Glutamatergic neuron (in vitro differentiated cells): ENCODE measurements around the gene PRDM16. TPM values are rescaled to one million over a fixed set of nuclear protein-coding genes. Genes with fewer than 3 reads are reported as not detected.

Experiments
- DNase-seq: peaks from one replicate; pipeline ENCODE4 v3.0.0; 2022
- H3K27ac Mint-ChIP-seq: one replicate; pipeline ENCODE4 v1.8.0; 2020; ENCODE audit warnings: mild to moderate bottlenecking, mixed read lengths, inconsistent platforms; ENCODE audit not compliant: unreplicated experiment
- H3K27me3 Mint-ChIP-seq: one replicate; pipeline ENCODE4 v1.8.0; 2020; ENCODE audit warnings: mild to moderate bottlenecking, moderate library complexity, mixed read lengths, inconsistent platforms; ENCODE audit not compliant: unreplicated experiment
- H3K36me3 Mint-ChIP-seq: one replicate; pipeline ENCODE4 v1.8.0; 2020; ENCODE audit warnings: mild to moderate bottlenecking, mixed read lengths, inconsistent platforms; ENCODE audit not compliant: unreplicated experiment
- H3K4me1 Mint-ChIP-seq: one replicate; pipeline ENCODE4 v1.8.0; 2020; ENCODE audit warnings: mild to moderate bottlenecking, low read depth, mixed read lengths, inconsistent platforms; ENCODE audit not compliant: unreplicated experiment
- H3K4me3 Mint-ChIP-seq: one replicate; pipeline ENCODE4 v1.8.0; 2020; ENCODE audit warnings: mild to moderate bottlenecking, mixed read lengths, inconsistent platforms; ENCODE audit not compliant: unreplicated experiment
- H3K9me3 Mint-ChIP-seq: one replicate; pipeline ENCODE4 v1.8.0; 2020; ENCODE audit warnings: mild to moderate bottlenecking, moderate library complexity, mixed read lengths, inconsistent platforms; ENCODE audit not compliant: unreplicated experiment
- CTCF ChIP-seq: fragments of 200-600 bp; sonication (generic); IDR thresholded peaks from one replicate; pipeline ENCODE4 v1.5.0; 2021; ENCODE audit not compliant: partially characterized antibody, unreplicated experiment
- total RNA-seq: library from RNA; stranded (reverse); fragmentation: NEBNext Ultra II Directional; extraction: Animal tissue kit (Norgen Biotek cat#: 25700); gene quantifications from one replicate; pipeline ENCODE4 v1.2.1, GENCODE V29; 2021; ENCODE audit not compliant: unreplicated experiment

Gene PRDM16
- total RNA-seq, 1 donor from 2014 or later: 0.07 TPM

- DNase-seq: no peak
- Mint-ChIP-seq H3K4me1 (no peaks in the 10 kb centered on the region), H3K27me3 (peaks cover 5% of the 10 kb centered on the region), H3K36me3 (peaks cover 9% of the 10 kb centered on the region), H3K27ac (no peak overlapping the region), H3K9me3 (peaks cover 7% of the 10 kb centered on the region), H3K4me3 (no peak overlapping the region)
- TF ChIP-seq CTCF: no peak
Measured at GRCh38 chr1:3270403-3271245, 201.6 kb downstream of the PRDM16 start.

GRCh38 chr1:3271866-3272265, 202.9 kb downstream of the PRDM16 start:
- no peak overlapping the region for H3K27ac Mint-ChIP-seq
- H3K4me1 Mint-ChIP-seq: no peaks in the 10 kb centered on the region
- H3K36me3 Mint-ChIP-seq: peaks cover 9% of the 10 kb centered on the region
- no peak for TF ChIP-seq CTCF
- H3K4me3 Mint-ChIP-seq: no peak overlapping the region
- H3K9me3 Mint-ChIP-seq: peaks cover 7% of the 10 kb centered on the region
- peaks cover 5% of the 10 kb centered on the region for H3K27me3 Mint-ChIP-seq
- no peak for DNase-seq

GRCh38 chr1:3272321-3273045, 203.5 kb downstream of the PRDM16 start:
- H3K36me3 Mint-ChIP-seq: peaks cover 9% of the 10 kb centered on the region

GRCh38 chr1:3273447-3273846, 204.4 kb downstream of the PRDM16 start:
- Mint-ChIP-seq H3K27ac (no peak overlapping the region), H3K9me3 (peaks cover 7% of the 10 kb centered on the region), H3K4me1 (no peaks in the 10 kb centered on the region), H3K36me3 (peaks cover 9% of the 10 kb centered on the region), H3K4me3 (no peak overlapping the region), H3K27me3 (peaks cover 5% of the 10 kb centered on the region)
- TF ChIP-seq CTCF: no peak
- no peak for DNase-seq

More at GRCh38 chr1:3272321-3273045, 203.5 kb downstream of the PRDM16 start:
- Mint-ChIP-seq H3K27me3 (peaks cover 5% of the 10 kb centered on the region), H3K9me3 (peaks cover 7% of the 10 kb centered on the region), H3K4me1 (no peaks in the 10 kb centered on the region), H3K27ac (no peak overlapping the region), H3K4me3 (no peak overlapping the region)
- no peak for DNase-seq
- TF ChIP-seq CTCF: no peak

GRCh38 chr1:3274972-3275371, 206.0 kb downstream of the PRDM16 start:
- Mint-ChIP-seq H3K27me3 (peaks cover 2% of the 10 kb centered on the region), H3K27ac (no peak overlapping the region), H3K36me3 (peaks cover 4% of the 10 kb centered on the region), H3K9me3 (peaks cover 3% of the 10 kb centered on the region), H3K4me3 (no peak overlapping the region), H3K4me1 (no peaks in the 10 kb centered on the region)
- no peak for DNase-seq
- no peak for TF ChIP-seq CTCF
